A549 (cell line): ENCODE results near the gene NAA20.

ENCODE experiments used
- RFX5 ChIP-seq: fragments of 450-650 bp; IDR thresholded peaks from 2 replicates; pipeline ENCODE4 v1.7.1; 2014; ENCODE audit warnings: antibody characterized with exemption, mild to moderate bottlenecking, moderate library complexity
- SREBF2 ChIP-seq: fragments of 450-650 bp; IDR thresholded peaks from 2 replicates; pipeline ENCODE4 v1.6.1; 2014; ENCODE audit warnings: mild to moderate bottlenecking, moderate library complexity
- TF ChIP-seq, protein P1 (sequence below): fragments of 200-600 bp; sonication (generic); IDR thresholded peaks from 2 replicates; pipeline ENCODE4 v1.6.1; 2016; ENCODE audit warnings: antibody characterized with exemption, mild to moderate bottlenecking, moderate library complexity
- TF ChIP-seq, protein P2 (sequence below): fragments of >200 bp; sonication (Bioruptor Twin); formaldehyde crosslinking; IDR thresholded peaks from 3 replicates; pipeline ENCODE4 v1.5.1; 2016

DNA sequence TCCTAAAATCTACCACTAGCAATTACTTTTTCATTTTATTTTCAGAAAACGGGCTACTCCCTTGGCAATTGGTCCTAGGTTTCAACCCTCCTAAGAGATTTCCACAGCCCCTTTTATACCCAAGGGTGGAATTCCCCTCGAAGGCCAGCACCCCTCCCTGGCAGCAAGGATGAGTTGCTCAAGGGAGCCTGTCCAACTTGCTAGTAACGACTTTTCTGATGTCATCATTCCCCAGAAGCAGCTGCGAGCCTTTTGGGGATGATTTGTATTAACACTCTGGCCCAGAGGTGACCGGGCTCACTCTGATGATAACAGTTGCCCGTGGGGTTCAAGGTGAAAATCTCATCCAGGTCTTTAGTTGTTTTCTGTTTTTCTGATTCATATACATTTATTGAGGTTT, 30.7 kb upstream of the NAA20 start:
- TF ChIP-seq RFX5, result no peak
- TF ChIP-seq, protein P1, sequence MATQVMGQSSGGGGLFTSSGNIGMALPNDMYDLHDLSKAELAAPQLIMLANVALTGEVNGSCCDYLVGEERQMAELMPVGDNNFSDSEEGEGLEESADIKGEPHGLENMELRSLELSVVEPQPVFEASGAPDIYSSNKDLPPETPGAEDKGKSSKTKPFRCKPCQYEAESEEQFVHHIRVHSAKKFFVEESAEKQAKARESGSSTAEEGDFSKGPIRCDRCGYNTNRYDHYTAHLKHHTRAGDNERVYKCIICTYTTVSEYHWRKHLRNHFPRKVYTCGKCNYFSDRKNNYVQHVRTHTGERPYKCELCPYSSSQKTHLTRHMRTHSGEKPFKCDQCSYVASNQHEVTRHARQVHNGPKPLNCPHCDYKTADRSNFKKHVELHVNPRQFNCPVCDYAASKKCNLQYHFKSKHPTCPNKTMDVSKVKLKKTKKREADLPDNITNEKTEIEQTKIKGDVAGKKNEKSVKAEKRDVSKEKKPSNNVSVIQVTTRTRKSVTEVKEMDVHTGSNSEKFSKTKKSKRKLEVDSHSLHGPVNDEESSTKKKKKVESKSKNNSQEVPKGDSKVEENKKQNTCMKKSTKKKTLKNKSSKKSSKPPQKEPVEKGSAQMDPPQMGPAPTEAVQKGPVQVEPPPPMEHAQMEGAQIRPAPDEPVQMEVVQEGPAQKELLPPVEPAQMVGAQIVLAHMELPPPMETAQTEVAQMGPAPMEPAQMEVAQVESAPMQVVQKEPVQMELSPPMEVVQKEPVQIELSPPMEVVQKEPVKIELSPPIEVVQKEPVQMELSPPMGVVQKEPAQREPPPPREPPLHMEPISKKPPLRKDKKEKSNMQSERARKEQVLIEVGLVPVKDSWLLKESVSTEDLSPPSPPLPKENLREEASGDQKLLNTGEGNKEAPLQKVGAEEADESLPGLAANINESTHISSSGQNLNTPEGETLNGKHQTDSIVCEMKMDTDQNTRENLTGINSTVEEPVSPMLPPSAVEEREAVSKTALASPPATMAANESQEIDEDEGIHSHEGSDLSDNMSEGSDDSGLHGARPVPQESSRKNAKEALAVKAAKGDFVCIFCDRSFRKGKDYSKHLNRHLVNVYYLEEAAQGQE, result no peak
- TF ChIP-seq, protein P2, sequence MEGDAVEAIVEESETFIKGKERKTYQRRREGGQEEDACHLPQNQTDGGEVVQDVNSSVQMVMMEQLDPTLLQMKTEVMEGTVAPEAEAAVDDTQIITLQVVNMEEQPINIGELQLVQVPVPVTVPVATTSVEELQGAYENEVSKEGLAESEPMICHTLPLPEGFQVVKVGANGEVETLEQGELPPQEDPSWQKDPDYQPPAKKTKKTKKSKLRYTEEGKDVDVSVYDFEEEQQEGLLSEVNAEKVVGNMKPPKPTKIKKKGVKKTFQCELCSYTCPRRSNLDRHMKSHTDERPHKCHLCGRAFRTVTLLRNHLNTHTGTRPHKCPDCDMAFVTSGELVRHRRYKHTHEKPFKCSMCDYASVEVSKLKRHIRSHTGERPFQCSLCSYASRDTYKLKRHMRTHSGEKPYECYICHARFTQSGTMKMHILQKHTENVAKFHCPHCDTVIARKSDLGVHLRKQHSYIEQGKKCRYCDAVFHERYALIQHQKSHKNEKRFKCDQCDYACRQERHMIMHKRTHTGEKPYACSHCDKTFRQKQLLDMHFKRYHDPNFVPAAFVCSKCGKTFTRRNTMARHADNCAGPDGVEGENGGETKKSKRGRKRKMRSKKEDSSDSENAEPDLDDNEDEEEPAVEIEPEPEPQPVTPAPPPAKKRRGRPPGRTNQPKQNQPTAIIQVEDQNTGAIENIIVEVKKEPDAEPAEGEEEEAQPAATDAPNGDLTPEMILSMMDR, result no peak
- no peak for TF ChIP-seq SREBF2
